ACC112 (cell line): Measurements from ENCODE around the gene KSR1.
"Not testable (repeated sequence)": the region's sequence is repeated elsewhere in the genome, so short reads cannot be mapped to it uniquely, and the experiment has no call there.

Source experiments
- H2AFZ ChIP-seq: fragments of 200-600 bp; sonication (generic); one replicate; pipeline ENCODE4 v1.6.0; 2017; ENCODE audit warnings: antibody characterized with exemption, low read length; ENCODE audit not compliant: unreplicated experiment
- H3K27ac ChIP-seq: fragments of 200-600 bp; sonication (generic); 2 replicates; pipeline ENCODE4 v1.5.1; 2014; ENCODE audit warnings: low read depth, mild to moderate bottlenecking, antibody characterized with exemption, low read length, moderate library complexity
- H3K27me3 ChIP-seq: fragments of 200-600 bp; sonication (generic); 2 replicates; pipeline ENCODE4 v1.6.1; 2014; ENCODE audit warnings: mild to moderate bottlenecking, antibody characterized with exemption, low read length, moderate library complexity, mixed read lengths; ENCODE audit not compliant: insufficient read depth
- H3K36me3 ChIP-seq: fragments of 200-600 bp; sonication (generic); 2 replicates; pipeline ENCODE4 v1.6.1; 2016; ENCODE audit warnings: mild to moderate bottlenecking, antibody characterized with exemption, low read length, moderate library complexity, mixed read lengths; ENCODE audit not compliant: insufficient read depth
- H3K4me1 ChIP-seq: fragments of 200-600 bp; sonication (generic); one replicate; pipeline ENCODE4 v1.6.1; 2016; ENCODE audit warnings: low read length, mixed read lengths; ENCODE audit not compliant: insufficient read depth, unreplicated experiment, control insufficient read depth
- H3K4me3 ChIP-seq: fragments of 200-600 bp; sonication (generic); 2 replicates; pipeline ENCODE4 v1.5.1; 2014; ENCODE audit warnings: mild to moderate bottlenecking, low read depth, low read length
- H3K79me2 ChIP-seq: fragments of 200-600 bp; sonication (generic); one replicate; pipeline ENCODE4 v1.6.0; 2016; ENCODE audit warnings: low read length; ENCODE audit not compliant: control insufficient read depth, unreplicated experiment, insufficient read depth

KSR1 gene

GRCh38 chr17:27418366-27418615 is 38.0 kb upstream of the KSR1 start:
- peaks cover 5% of the 10 kb centered on the region for H3K4me1 ChIP-seq
- no peaks in the 10 kb centered on the region for H3K36me3 ChIP-seq
- H3K27ac ChIP-seq, result no peak overlapping the region
- no peaks in the 10 kb centered on the region for H3K27me3 ChIP-seq
- no peak overlapping the region for H3K4me3 ChIP-seq
- no peak overlapping the region for H2AFZ ChIP-seq
- no peaks in the 10 kb centered on the region for H3K79me2 ChIP-seq

GRCh38 chr17:27419156-27419555 is 37.1 kb upstream of the KSR1 start:
- Histone ChIP-seq H3K4me3 (no peak overlapping the region), H3K4me1 (peaks cover 5% of the 10 kb centered on the region), H3K79me2 (no peaks in the 10 kb centered on the region), H2AFZ (no peak overlapping the region), H3K36me3 (no peaks in the 10 kb centered on the region), H3K27ac (no peak overlapping the region), H3K27me3 (no peaks in the 10 kb centered on the region)

DNA sequence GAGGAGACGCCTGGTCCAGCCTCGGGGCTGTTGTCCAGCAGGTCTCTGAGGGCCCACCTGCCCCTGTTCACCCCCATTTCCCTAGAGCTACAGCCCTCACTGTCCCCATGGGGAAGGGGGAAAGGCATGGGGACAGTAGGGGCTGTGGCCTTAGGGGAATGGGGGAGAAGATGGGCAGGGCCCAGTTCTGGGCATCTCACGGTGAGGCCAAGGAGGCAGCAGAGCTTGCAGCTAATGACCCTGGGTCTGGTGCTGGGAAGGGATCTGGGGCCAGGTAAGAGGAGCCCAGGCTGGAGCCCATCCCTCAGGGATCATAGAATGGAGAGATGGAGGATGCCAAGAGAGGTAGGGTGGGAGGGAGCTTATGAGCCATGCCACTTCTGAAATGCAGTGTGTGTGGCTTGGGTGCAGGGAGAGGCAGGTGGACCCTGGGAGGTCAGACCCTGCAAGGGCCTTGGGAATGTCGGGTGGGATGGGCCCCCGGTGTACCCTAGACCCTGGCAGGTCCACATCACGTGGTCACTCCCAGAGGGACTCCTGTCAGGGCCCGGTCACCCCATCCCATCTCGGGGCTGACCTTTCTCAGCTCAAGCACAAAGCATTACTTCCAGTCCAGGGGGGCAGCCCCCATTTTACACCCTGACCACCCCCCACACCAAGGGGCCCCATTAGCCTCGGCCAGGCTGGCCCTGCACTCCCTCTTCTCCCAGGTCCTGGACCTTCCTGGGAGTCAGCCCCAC is 35.9 kb upstream of the KSR1 start:
- Histone ChIP-seq H3K79me2 (no peaks in the 10 kb centered on the region), H3K4me1 (no peaks in the 10 kb centered on the region), H3K36me3 (no peaks in the 10 kb centered on the region), H3K27me3 (no peaks in the 10 kb centered on the region), H2AFZ (no peak overlapping the region), H3K27ac (no peak overlapping the region), H3K4me3 (no peak overlapping the region)

GRCh38 chr17:27421111-27421510 is 35.1 kb upstream of the KSR1 start:
- no peaks in the 10 kb centered on the region for H3K27me3 ChIP-seq
- H3K4me3 ChIP-seq, result no peak overlapping the region
- no peaks in the 10 kb centered on the region for H3K36me3 ChIP-seq
- no peaks in the 10 kb centered on the region for H3K4me1 ChIP-seq
- H3K27ac ChIP-seq, result no peak overlapping the region
- no peak overlapping the region for H2AFZ ChIP-seq
- H3K79me2 ChIP-seq, result no peaks in the 10 kb centered on the region

DNA sequence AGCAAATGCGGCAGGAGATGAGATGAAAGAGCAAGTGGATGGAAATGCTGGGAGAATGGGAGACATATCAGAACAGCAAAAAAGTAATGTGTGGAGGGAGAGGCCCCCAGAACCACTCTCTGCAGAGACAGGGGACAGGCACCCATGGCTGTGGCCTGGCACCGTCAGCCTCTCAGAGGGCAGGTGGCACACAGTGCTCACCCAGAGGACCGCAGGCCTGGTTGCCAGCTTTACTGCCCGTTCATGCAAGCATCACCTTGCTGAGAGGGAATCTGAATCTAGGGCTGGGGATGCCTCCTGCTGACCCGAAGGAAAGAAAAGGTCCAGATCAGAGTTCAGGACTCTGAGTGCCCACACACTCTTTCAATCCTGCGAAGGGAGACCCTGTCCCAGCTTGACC is 34.6 kb upstream of the KSR1 start:
- not testable (repeated sequence) for H3K79me2 ChIP-seq, H3K4me1 ChIP-seq, H3K4me3 ChIP-seq, H3K27me3 ChIP-seq, H3K27ac ChIP-seq, H3K36me3 ChIP-seq, H2AFZ ChIP-seq

- Histone ChIP-seq H3K36me3 (no peaks in the 10 kb centered on the region), H3K27me3 (no peaks in the 10 kb centered on the region), H3K4me3 (no peak overlapping the region), H2AFZ (no peak overlapping the region), H3K27ac (no peak overlapping the region), H3K4me1 (no peaks in the 10 kb centered on the region), H3K79me2 (no peaks in the 10 kb centered on the region)
These were observed 33.6 kb upstream of the KSR1 start for GRCh38 chr17:27422601-27423000.

GRCh38 chr17:27423651-27424050 is 32.6 kb upstream of the KSR1 start:
- Histone ChIP-seq H3K36me3 (no peaks in the 10 kb centered on the region), H3K4me3 (no peak overlapping the region), H3K4me1 (no peaks in the 10 kb centered on the region), H3K27ac (no peak overlapping the region), H3K79me2 (no peaks in the 10 kb centered on the region), H3K27me3 (no peaks in the 10 kb centered on the region), H2AFZ (no peak overlapping the region)

DNA sequence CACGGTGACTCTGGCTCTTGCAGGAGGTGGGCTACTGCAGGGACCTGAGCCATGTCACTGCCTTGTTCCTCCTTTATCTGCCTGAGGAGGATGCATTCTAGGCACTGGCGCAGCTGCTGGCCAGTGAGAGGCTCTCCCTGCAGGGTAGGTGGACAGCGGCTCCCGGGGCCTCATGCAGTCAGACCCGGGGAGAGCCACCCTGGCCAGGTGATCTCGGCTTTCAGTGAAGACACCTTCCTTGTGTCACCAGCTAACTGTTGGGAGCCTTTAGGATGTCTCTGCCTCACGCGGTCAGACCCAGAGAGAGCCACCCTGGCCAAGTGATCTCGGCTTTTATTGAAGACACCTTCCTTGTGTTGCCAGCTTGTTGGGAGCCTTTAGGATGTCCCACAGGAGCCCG is 31.7 kb upstream of the KSR1 start:
- Histone ChIP-seq H2AFZ (no peak overlapping the region), H3K4me3 (no peak overlapping the region), H3K27me3 (no peaks in the 10 kb centered on the region), H3K4me1 (no peaks in the 10 kb centered on the region), H3K27ac (no peak overlapping the region), H3K36me3 (no peaks in the 10 kb centered on the region), H3K79me2 (no peaks in the 10 kb centered on the region)

DNA sequence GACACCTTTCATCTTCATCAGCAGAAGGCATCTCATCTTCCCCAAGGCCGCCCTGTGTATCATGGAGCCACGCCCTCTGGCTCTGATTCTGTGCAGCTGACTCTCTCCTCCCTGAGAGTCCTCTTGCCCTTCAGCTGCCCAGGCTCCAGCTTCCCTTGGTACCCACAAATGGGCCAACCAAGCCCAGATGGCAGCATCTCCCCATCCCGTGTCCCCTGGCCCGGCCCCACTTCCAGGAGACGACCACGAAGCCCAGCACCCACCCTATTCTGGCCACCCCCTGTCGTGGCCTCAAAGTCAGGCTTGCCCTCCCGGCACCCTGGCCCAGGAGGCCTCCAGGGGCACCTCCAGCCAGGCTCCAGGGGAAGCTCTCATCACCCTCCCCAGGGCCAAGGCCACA is 31.3 kb upstream of the KSR1 start:
- Histone ChIP-seq H2AFZ (no peak overlapping the region), H3K27me3 (no peaks in the 10 kb centered on the region), H3K4me1 (no peaks in the 10 kb centered on the region), H3K27ac (no peak overlapping the region), H3K4me3 (no peak overlapping the region), H3K79me2 (no peaks in the 10 kb centered on the region), H3K36me3 (no peaks in the 10 kb centered on the region)

DNA sequence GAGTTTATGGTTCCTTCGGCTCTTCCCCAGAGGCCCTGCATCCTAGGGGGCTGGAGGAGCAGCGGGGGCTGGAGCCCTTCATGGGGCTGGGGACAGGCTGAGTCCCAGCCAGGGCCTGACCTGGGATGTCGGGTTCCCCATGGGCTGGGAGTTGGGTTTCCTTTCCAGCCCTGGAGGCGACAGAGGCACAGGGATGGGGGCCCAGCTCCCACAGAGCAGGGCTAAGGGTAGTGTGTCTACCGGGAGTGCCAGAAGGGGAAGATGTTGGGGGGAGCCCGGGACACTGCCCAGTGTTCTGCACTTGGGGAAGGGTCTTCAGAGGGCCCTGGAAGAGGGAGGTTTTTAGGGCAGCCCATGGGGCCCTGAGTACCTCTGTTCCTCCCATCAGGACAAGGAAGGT is 30.7 kb upstream of the KSR1 start:
- H3K27me3 ChIP-seq, H3K79me2 ChIP-seq, H2AFZ ChIP-seq, H3K27ac ChIP-seq, H3K4me3 ChIP-seq, H3K4me1 ChIP-seq, H3K36me3 ChIP-seq: not testable (repeated sequence)

DNA sequence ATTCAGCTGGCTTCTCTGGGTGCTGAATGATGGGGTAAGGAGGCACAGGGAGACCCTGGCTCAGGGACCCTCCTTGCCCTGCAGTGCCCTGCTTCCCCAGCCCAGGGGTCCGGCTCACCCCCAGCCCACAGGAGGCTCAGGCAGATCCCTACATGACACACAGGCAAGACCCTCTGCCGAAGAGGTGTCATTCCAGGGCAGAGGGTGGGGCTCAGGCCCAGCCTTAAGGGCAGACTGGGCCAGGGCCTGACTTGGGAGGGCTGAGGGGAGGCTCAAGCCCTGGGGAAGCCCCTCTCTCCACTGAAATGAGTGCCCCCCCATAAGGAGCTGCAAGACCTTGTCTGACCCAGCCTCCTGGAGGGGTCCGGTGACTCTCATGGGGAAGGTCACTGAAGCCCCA is 30.3 kb upstream of the KSR1 start:
- H2AFZ ChIP-seq, result no peak overlapping the region
- no peaks in the 10 kb centered on the region for H3K27me3 ChIP-seq
- H3K36me3 ChIP-seq, result no peaks in the 10 kb centered on the region
- no peak overlapping the region for H3K4me3 ChIP-seq
- no peaks in the 10 kb centered on the region for H3K79me2 ChIP-seq
- H3K4me1 ChIP-seq, result no peaks in the 10 kb centered on the region
- H3K27ac ChIP-seq, result no peak overlapping the region
